Loucy (cell line): Measurements from ENCODE around the gene UQCC2.

Source experiments
- CTCF ChIP-seq: fragments of 200-600 bp; sonication (generic); conservative IDR thresholded peaks from 2 replicates; pipeline ENCODE4 v1.5.1; 2014; ENCODE audit warnings: mild to moderate bottlenecking, antibody characterized with exemption, low read length
- EZH2phosphoT487 ChIP-seq: fragments of 200-600 bp; IDR thresholded peaks from 2 replicates; pipeline ENCODE4 v1.6.1; 2018; ENCODE audit warnings: antibody characterized with exemption, mild to moderate bottlenecking, moderate library complexity, borderline replicate concordance

DNA sequence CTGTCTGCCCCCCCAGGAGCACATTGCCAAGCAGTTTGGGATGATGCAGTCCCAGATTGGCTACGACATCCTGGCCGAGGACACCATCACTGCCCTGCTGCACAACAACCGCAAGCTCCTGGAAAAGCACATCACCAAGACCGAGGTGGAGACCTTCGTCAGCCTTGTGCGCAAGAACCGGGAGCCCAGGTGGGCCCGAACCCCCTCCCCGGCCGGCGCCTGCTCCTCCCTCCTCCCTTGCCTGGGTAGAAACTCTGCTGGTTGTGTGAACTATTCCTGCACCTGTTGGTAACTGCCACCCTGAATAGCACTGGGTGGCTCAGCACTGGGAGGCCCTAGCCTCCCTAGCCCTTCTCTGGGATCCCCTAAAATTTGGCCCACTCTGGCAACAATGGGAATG lies 43.7 kb downstream of the UQCC2 start:
- TF ChIP-seq CTCF (no peak), EZH2phosphoT487 (no peak)
